ENCODE measurements around the gene HMX3.

DNA sequence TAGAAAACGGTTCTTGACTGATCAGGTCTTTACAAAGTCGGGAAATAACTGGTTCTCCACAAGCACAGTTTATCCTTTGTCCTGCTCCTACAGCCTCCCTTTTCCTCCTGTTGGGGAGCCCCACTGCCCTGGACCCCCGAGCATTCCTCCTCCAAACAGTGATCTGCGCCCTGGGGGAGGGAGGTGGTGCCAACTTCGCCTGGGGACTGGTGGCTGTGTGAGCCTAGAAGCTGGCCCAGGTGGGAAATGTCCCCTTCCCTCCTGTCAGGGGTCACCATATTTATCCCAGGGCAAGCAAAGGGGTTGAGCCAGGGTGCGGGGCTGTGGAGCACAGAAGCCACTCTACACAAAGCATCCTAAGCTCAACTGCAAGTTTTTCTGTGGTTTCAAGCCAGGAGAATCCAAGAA lies 5.2 kb downstream of the HMX3 start:
- TF ChIP-seq, protein P1, sequence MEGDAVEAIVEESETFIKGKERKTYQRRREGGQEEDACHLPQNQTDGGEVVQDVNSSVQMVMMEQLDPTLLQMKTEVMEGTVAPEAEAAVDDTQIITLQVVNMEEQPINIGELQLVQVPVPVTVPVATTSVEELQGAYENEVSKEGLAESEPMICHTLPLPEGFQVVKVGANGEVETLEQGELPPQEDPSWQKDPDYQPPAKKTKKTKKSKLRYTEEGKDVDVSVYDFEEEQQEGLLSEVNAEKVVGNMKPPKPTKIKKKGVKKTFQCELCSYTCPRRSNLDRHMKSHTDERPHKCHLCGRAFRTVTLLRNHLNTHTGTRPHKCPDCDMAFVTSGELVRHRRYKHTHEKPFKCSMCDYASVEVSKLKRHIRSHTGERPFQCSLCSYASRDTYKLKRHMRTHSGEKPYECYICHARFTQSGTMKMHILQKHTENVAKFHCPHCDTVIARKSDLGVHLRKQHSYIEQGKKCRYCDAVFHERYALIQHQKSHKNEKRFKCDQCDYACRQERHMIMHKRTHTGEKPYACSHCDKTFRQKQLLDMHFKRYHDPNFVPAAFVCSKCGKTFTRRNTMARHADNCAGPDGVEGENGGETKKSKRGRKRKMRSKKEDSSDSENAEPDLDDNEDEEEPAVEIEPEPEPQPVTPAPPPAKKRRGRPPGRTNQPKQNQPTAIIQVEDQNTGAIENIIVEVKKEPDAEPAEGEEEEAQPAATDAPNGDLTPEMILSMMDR (IDR thresholded peaks at IDR 0.05; ENCODE audit: low read length) = no peak
- TF ChIP-seq EZH2 (IDR thresholded peaks at IDR 0.05; ENCODE audit: borderline replicate concordance, low read length) = no peak
